T1000 (cell line): ENCODE data around the gene PIM3.
A peak's percentile ranks its signal among the peaks of the same experiment; 100 is the strongest.

Experiments
- DNase-seq: peaks from one replicate; lab custom pipeline; 2025; ENCODE audit warnings: mixed read lengths; lab: John Stamatoyannopoulos, UW

Gene PIM3

DNA sequence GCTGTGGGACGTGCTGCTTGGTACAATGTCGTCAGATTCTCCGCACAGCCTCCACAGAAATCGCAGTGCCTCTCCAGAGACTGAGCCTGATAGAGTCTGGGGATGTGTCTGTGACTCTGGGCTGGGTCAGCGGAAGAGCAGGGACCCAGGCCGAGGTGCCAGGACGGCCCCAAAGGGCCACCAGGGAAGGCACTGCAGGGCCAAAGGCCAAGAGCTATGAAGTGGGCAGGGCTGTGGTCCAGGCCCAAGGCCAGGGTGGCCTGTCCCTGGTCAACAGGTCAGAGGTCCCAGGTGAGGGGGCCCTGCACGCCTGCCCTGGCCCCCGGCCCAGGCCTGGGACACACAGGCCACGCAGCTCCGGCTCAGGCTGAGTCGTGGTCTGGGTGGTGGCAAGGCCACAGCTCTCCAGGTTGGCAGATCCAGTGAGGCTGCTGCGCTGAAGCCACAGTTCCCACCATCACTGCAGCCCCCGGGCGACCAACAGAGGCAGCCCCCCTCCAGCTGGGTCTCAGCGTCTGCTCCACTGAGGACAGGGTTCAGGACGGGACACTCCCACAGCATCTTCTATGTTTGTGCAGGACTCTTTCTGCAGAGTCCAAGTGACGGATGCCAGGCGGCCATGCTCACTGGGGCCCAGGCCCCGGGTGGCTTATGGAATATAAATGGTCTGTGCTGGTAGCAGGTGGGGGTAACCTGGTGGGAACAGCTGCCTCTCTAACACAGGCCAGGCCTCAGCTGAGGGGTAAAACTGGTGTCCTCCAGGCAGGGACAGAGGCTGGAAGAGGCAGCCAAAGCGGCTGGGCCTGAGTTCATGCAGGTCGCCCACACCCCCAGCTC, 4.8 kb upstream of the PIM3 start:
- no peak for DNase-seq

DNA sequence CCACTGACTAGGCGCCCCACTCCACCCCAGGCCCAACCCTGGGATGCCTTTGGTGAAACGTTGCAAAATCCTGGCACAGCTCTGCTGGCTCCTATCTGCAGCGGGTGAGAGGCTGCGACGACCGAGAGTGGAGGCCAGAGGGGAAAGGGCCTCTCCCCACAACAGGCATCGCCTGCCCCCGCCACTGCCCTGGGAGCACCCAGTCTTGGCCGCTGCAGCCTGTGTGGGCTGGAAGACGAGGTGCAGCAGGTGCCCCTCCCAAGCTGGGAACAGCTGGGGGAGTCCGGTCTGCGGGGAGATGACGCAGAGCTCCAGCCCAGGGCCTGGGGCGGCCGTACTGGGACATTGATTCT, 4.2 kb upstream of the PIM3 start:
- no peak for DNase-seq

DNA sequence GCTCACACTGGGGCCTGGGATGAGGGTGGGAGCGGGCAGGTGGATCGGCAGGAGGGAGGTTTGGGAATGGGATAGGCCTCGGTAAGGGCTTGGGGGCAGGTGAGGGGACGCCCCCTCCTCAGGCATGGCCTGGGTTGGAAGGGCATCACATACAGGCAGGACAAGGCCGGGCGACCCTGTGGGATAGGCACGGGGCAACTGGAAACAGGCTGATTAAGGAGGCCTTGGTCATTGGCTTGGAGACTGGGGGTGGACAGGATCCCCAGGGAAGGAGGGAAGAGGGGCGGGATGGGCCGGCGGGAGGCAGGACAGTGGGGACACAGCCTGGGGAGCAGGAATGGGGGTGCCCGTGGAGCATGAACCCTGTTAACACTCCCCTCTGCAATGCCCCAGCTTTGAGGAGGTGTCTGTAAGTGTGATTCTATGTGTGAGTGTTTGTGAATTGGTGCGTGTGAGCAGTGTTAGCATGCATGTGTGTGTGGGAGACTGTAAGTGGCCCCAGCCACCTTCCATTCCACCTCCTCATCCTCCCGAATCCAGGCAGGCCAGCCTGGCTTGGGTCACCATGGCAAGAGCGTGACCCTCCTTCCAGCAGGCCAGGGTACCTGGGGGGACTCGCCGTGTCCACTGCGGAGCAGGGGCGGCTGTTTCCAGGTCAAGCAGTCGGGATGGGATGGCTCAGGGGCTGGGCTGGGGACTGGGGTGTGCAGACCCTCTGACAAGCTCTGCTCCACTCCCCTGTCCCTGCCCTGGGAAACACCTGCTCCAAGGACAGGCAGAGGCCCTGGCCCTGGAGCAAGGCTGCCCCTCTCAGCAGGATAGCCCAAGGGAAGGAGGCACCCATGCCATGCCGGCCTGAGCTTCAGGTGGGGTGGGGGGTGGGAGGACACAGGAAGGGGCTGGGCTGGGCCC, 3.4 kb upstream of the PIM3 start:
- no peak for DNase-seq

DNA sequence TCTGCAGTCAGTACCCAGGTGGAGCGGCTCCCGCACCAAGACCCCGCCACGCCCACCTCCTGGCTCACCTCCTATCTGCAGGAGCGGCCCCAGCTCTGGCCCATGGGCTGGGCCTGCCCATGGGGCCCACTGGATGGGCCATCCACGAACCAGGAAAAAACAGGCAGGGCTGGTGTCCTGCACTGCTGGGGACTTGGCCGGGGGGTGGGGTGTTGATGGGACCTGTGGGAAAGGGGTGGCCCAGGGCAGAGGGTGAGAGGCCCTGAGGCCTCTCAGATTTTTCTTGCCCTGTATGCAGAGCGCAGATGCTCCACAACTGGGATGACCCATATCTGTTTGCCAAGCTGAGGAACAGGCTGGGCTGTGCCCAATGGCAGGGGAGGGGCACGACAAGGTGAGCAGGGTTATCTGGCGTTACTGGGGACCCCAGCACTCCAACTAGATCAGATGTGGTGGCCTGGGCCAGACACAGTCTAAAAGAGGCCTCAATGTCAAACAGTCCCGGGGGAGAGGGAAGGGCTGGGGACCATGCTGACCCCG, 2.7 kb upstream of the PIM3 start:
- no peak for DNase-seq

DNA sequence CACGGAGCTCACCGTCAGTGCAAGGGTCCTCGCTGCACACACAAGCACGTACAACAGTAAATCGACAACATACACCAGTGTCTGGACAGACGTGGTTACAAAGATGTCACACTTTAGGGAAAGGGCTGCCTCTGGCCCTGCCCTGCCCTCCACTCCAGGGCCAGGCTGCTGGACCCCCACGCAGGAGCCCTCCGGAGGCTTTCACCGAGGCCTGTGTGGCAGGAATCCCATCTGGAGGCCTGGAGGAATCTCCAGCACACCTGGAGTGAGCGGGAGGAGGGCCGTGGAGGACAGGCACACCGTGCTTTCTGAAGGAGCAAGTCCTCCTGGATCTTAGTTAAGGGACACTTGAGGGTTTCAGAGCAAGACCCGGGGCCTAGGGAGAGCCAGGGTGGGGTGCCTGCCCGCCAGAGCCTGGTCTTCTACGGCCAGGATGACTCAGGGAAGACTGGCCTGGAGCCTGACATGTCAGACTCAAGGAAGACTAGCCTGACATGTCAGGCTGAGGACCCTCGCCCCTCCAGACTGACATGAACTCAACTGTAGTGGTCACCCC, 2.1 kb upstream of the PIM3 start:
- no peak for DNase-seq

DNA sequence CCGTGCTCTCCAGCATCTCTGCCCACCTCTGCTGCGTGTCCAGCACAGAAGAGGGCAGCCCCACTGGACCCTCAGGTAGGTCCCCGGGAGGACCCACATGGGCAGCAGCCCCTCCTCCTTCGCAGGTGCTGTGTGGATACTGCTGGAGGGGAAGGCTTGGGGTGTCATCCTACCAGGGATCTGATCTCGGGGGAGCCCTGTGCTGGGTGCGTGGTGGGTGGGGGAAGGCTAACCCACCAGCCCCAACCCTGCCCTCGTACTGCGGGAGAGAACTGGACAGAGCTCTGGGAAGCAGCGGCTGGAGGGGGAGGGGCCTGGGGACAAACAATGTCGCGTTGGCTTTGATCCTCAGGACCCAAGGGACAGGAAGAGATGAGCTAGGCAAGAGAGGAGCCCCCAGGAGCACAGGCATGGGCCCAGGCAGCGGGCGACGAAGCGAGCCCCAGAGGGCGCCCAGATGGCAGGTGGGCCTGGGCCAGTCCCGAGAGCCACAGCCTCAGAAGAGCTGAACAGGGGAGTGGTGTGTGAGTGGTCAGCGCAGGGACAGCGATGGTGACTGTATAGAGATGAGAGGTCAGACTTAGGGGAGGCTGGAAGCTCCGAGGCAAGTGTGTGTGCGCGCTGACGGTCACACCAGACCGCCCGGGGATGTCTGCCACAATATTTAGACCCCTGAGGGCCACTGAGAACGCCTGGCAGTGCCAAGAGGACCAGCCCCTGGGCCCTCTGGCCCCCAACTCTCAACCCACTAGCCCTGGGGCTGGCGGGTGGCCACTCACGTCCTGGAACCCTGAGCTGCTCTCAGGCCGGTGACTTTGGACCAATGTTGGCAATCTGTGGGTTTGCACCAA, 1.4 kb upstream of the PIM3 start:
- no peak for DNase-seq

DNA sequence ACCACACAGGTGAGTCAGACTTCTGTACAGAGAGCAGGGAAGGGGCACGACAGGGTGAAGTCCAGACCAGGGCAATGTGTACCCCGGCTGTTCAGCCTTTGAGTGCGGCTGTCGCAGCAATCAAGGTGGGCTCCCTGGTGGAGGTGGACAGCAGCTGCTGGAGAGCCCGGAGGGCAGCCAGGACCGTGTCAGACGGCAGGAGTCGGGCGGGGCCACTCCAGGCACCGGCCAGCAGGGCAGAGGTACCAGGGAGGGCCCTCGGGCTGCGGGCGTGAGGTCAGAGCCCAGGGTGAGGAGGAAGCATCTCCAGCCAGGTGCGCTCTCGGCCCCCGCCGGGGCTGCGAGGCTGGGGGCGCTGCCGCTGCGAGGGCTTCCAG, 802 bp upstream of the PIM3 start:
- no peak for DNase-seq

DNA sequence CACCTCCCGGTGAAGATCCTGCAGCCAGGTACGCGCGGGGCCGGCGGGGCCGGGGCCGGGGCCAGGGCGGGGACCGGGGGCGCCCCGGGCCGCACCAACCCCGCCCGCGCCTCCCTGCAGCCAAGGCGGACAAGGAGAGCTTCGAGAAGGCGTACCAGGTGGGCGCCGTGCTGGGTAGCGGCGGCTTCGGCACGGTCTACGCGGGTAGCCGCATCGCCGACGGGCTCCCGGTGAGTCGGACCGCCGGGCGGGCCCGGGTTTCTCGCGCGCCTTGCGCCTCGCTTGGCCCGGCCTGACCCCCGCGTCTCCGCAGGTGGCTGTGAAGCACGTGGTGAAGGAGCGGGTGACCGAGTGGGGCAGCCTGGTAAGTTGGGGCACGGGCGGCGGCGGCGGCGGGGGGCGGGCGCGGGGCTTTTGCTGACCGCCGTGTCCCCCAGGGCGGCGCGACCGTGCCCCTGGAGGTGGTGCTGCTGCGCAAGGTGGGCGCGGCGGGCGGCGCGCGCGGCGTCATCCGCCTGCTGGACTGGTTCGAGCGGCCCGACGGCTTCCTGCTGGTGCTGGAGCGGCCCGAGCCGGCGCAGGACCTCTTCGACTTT, 531 bp downstream of the PIM3 start:
- DNase-seq, result no peak

DNA sequence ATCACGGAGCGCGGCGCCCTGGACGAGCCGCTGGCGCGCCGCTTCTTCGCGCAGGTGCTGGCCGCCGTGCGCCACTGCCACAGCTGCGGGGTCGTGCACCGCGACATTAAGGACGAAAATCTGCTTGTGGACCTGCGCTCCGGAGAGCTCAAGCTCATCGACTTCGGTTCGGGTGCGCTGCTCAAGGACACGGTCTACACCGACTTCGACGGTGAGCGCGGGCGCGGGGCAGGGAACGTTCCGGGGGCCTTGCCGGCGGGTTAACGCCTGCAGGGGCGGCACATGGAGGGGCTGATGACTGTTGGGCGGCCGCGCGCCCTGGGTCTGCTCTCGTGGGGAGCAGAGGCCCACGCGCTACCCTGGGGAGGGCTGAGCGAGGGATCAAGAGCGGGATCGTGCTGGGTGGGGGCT, 1.0 kb downstream of the PIM3 start:
- DNase-seq, result no peak

DNA sequence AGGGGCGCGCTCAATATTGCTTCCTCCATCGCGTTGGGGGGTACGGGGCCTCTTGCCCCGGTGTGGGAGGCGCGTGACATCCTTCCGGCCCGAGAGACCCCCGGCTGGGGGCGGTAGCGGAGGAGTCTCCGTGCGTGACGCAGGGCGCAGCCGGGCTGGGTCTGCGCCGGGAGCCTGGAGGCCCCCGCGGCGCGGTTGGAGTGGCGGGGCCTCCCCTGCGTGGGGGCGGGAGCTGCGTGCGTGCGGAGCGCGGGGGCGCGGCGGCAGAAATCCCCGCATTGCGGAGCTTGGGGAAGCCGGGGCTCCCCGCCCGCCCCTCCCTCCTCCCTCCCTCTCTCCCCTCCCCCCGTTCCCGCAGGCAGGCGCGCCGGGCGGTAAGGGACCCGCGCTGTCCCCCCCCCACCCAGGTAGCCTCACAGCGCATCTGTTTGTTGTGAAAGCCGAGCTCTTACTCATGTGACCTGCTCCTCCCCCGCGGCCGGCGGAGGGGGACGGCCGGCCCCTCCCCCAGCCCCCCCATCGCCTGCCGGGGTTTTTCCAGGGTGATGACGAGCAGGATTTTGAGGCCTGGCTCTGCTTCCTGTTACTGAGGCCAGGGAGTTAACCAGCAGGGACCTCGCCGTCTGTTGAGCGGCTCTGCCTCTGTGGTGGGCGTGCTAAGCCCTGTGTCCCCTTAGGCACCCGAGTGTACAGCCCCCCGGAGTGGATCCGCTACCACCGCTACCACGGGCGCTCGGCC, 1.6 kb downstream of the PIM3 start:
- peak; percentile 67 for DNase-seq

DNA sequence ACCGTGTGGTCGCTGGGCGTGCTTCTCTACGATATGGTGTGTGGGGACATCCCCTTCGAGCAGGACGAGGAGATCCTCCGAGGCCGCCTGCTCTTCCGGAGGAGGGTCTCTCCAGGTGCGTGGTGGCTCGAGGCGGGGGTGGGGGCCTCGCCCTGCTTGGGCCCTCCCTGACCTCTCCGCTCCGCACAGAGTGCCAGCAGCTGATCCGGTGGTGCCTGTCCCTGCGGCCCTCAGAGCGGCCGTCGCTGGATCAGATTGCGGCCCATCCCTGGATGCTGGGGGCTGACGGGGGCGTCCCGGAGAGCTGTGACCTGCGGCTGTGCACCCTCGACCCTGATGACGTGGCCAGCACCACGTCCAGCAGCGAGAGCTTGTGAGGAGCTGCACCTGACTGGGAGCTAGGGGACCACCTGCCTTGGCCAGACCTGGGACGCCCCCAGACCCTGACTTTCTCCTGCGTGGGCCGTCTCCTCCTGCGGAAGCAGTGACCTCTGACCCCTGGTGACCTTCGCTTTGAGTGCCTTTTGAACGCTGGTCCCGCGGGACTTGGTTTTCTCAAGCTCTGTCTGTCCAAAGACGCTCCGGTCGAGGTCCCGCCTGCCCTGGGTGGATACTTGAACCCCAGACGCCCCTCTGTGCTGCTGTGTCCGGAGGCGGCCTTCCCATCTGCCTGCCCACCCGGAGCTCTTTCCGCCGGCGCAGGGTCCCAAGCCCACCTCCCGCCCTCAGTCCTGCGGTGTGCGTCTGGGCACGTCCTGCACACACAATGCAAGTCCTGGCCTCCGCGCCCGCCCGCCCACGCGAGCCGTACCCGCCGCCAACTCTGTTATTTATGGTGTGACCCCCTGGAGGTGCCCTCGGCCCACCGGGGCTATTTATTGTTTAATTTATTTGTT, 2.4 kb downstream of the PIM3 start:
- DNase-seq, result no peak

DNA sequence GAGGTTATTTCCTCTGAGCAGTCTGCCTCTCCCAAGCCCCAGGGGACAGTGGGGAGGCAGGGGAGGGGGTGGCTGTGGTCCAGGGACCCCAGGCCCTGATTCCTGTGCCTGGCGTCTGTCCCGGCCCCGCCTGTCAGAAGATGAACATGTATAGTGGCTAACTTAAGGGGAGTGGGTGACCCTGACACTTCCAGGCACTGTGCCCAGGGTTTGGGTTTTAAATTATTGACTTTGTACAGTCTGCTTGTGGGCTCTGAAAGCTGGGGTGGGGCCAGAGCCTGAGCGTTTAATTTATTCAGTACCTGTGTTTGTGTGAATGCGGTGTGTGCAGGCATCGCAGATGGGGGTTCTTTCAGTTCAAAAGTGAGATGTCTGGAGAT, 3.1 kb downstream of the PIM3 start:
- DNase-seq, result no peak

DNA sequence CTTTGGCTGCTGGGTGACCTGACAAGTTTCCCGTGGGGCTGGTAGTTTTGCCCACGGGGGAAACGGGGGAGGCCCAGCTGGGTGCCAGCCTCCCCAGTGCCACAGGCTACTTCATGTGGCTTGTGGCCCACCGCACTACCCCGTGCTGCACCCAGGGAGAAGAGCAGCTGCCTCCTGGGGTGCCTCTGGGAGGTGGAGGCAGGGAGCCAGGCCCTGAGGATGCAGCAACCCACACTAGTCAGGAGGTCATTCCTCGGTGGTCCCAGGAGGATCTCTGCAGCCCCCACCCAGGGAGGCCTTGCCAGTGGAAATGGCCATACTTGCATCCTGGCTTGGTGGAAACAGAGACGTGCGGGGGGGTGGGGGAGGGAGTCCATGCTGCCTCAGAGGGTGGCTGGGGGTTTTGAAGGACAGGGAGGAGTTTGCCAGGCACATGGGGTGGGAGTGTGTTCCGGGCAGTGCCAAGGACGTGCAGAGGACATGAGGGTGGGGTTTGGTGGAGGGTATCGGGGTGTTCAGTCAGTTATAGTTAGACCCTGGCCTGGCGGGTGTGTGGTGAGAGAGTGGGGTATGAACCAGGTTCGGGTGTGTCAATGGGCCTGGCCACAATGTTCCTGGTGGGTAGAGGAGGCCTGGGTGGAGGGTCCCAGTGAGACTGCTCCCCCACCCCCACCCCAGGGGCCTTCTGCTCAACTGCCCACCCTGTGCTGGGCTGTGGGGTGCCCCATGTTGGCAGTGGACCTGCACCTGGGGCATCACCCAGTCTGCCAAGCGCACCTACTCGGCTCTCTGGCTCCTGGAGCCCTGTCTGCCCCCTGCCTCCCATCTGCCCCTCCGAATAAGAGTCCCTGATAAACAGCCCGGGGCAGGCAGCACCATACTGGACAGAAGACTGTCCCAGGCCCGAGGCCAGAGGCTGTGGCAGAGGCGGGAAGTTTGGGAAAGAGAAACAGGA, 3.8 kb downstream of the PIM3 start:
- no peak for DNase-seq

DNA sequence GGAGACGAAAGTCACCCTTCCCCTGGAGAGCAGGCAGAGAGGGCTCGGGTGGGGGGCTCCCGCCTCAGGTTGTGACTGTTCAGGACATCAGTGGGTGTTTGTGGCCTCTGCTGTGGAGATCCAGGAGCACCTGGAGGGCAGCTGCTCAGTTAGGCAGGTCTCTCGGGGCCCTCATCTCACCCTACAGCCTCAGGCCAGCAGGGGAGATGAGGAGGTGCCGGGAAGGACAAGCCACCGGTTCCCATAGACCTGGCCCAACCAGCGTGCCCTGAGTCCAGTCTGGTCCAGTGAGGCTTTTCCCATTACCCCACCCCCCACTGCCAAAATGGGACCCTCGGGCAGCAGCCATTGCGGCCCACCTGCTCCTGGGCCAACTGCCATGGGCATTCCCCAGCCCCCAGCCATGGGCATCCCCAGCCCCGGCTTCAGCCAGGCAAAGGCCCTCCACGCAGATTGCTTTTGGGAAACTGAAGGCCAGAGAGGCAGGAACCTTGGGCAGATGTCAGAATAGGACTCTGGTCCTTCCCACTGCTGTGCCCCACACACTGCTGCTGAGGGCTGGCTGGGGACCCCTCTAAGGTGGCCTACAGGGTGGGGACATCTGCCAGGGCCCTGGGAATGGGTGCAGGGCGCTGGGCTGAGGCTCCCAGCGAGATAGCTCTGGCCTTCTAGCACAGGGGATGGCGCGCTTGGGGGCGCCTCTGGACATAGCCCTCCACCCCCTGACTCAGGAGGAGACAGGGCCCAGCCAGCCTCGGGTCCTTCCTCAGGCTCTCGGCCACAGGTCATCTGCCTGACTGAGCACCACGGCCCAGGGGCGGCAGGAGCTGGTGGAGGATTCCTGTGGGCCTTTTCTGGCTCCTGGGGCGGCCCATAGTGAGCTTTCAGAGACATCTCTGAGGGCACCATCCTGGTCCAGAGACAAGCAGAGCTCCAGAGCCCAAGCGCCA, 4.8 kb downstream of the PIM3 start:
- DNase-seq, result no peak

DNA sequence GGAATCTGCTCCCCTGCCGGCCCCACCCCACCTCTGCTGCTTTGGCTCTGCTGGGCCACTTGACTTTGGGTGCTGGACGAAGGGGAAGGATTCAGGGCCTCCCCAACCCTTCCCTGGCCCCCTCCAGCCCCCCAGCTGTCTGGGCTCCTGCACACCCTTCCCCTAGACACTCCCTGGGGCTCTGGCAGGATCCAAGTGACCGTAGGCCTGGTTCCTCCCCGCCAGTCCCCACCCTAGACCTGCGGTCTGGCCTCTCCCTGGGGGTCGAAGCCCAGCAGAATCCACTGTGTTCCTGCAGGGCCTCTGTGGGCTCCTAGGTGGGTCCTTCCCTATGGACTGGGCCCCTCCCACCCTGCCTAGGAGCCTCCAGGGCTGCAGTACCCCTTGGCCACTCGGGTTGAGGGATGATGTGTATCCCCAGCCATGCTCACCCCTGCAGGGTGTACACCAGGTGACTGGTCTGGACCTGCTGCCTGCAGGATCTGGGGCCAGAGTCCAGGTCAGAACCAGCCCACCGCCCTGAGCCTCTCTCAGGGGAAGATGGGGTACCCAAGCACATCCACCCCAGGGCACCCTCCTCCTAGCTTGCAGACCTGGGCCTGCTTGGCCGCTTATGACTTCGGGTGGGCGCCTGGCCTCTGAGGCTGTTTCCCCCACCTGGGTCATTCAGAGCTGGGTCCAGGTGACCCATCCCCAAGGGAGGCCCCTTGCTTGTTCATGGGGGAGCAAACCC, 5.6 kb downstream of the PIM3 start:
- no peak for DNase-seq
